CD4-positive, CD25-positive, alpha-beta regulatory T cell (primary cell): ENCODE measurements around the gene POLE. TPM values are rescaled to one million over a fixed set of nuclear protein-coding genes. Genes with fewer than 3 reads are reported as not detected.

Source experiments
- ATAC-seq, 2 donors: fragments of 150-1000 bp; cut with Tn5 transposase; one replicate each; pipeline ENCODE4 v1.10.0; 2021; ENCODE audit warnings: low read depth in 2 of 2, moderate number of reproducible peaks in 2 of 2, moderate library complexity in 1 of 2
- DNase-seq, 3 donors: peaks; one replicate each; pipeline versions ENCODE4 v3.0.0 to v3.0.0-alpha.2; 2012 to 2022; ENCODE audit warnings: mixed read lengths in 1 of 3
- H3K27ac ChIP-seq: one replicate; pipeline ENCODE4 v1.7.0; 2013; ENCODE audit warnings: mild to moderate bottlenecking, low read length; ENCODE audit not compliant: insufficient read depth, poor library complexity, severe bottlenecking
- H3K27me3 ChIP-seq: one replicate; pipeline ENCODE4 v1.7.0; 2013; ENCODE audit warnings: low read length; ENCODE audit not compliant: control insufficient read depth, insufficient read depth
- H3K36me3 ChIP-seq: one replicate; pipeline ENCODE4 v1.7.0; 2013; ENCODE audit warnings: mild to moderate bottlenecking, low read length, moderate library complexity; ENCODE audit not compliant: control insufficient read depth, insufficient read depth
- H3K4me1 ChIP-seq: 2 replicates; pipeline ENCODE4 v1.7.0; 2013; ENCODE audit warnings: mild to moderate bottlenecking, low read length; ENCODE audit not compliant: insufficient read depth, control insufficient read depth, poor library complexity, severe bottlenecking
- H3K4me3 ChIP-seq: one replicate; pipeline ENCODE4 v1.7.0; 2013; ENCODE audit warnings: low read depth, mild to moderate bottlenecking, low read length, moderate library complexity
- H3K9me3 ChIP-seq, 2 experiments: 1 replicate in 1 of 2; 2 replicates in 1 of 2; pipeline ENCODE4 v1.7.0; 2013; ENCODE audit warnings: low read length in 2 of 2, mild to moderate bottlenecking in 1 of 2, moderate library complexity in 1 of 2; ENCODE audit not compliant: control insufficient read depth in 2 of 2
- H3K27ac Mint-ChIP-seq, 3 donors: one replicate each; pipeline ENCODE4 v1.8.0; 2020 to 2022; ENCODE audit warnings: mild to moderate bottlenecking in 3 of 3, mixed read lengths in 3 of 3, moderate library complexity in 2 of 3
- H3K27me3 Mint-ChIP-seq: one replicate; pipeline ENCODE4 v1.8.0; 2022; ENCODE audit warnings: mild to moderate bottlenecking, mixed read lengths
- H3K36me3 Mint-ChIP-seq: one replicate; pipeline ENCODE4 v1.8.0; 2020; ENCODE audit warnings: mixed read lengths
- H3K4me1 Mint-ChIP-seq, 4 donors: one replicate each; pipeline ENCODE4 v1.8.0; 2020 to 2022; ENCODE audit warnings: mixed read lengths in 4 of 4, mild to moderate bottlenecking in 1 of 4
- H3K4me3 Mint-ChIP-seq, 4 donors: one replicate each; pipeline ENCODE4 v1.8.0; 2020 to 2022; ENCODE audit warnings: mild to moderate bottlenecking in 4 of 4, mixed read lengths in 4 of 4, moderate library complexity in 3 of 4
- H3K9me3 Mint-ChIP-seq, 7 donors: one replicate each; pipeline ENCODE4 v1.8.0; 2020 to 2022; ENCODE audit warnings: mixed read lengths in 7 of 7, mild to moderate bottlenecking in 3 of 7, moderate library complexity in 2 of 7
- polyA plus RNA-seq, 4 donors: library from polyadenylated mRNA; unstranded; fragments of 300-500 nt; fragmentation: Illumina TruSeq; gene quantifications; one replicate each; pipeline ENCODE4 v1.2.3, GENCODE V29; 2021
- total RNA-seq: library from RNA; stranded (reverse); gene quantifications from one replicate; pipeline ENCODE4 v1.2.3, GENCODE V29; 2022

POLE gene
- total and polyA plus RNA-seq, 5 donors from 2014 or later, result 2.4 to 51.1 (median 3.7) TPM

DNA sequence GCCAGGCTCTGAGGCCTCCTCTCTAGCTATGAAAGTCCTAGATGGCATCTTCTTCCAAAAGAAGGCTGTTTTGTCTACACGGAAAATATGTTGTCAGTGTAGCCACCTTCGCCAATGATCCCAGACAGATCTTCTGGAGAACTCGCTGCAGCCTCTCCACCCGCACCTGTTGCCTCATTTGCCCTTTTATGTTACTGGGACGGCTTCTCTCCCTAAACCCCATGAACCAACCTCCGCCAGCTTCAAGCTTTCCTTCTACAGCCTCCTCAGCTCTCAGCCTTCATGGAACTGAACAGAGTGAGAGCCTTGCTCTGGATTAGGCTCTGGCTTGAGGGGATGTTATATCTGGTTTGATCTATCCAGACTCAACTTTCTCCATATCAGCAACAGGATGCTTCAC lies 57.8 kb downstream of the POLE start:
- H3K36me3 Mint-ChIP-seq, result peaks cover 34% of the 10 kb centered on the region

DNA sequence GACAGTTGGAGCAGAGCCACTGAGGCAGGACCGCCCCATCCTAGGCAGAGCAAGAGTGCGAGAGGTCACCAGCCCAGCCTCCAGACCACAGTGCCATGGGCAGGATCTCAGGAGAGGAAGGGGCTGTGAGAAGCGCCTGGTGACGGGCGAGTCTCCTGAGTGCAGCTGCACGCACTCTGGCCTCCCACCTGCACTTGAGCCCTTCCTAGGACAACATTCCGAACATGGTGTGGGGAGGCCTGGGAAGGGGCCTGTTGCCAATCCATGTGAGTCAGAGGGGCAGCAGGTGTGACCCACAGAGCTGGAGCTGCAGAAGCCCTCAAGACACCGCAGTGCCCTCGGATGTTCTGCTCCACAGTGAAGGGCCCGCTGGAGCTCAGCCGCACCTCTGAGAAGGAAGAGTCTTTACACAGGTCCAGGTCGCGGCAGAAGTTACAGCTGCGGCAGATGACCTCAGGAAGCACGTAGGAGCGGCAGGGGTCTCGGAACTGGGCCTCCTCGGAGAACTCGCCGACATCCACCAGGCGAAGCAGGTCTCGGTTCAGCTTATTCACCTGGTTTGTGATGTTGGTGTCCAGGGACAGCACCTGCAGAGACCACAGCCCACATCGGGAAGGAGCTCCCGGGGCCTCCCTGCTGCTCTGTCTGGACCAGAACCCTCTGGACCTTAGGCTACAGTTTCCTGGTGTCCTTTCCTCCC lies 61.3 kb downstream of the POLE start:
- DNase-seq (no peak), ATAC-seq (no peak)
- no peaks in the 10 kb centered on the region for H3K9me3 ChIP-seq
- Mint-ChIP-seq H3K9me3 (peaks cover 0 to 2% (median 0%) of the 10 kb centered on the region in 7 donors), H3K4me3 (no peak overlapping the region), H3K27me3 (peaks cover 3% of the 10 kb centered on the region), H3K27ac (no peak overlapping the region), H3K4me1 (peaks cover 0 to 6% (median under 1%) of the 10 kb centered on the region in 4 donors), H3K36me3 (peaks cover 19% of the 10 kb centered on the region)
- H3K27ac ChIP-seq, result no peak overlapping the region
- H3K4me1 ChIP-seq, result no peaks in the 10 kb centered on the region
- no peaks in the 10 kb centered on the region for H3K27me3 ChIP-seq
- peaks cover 23% of the 10 kb centered on the region for H3K36me3 ChIP-seq
- H3K4me3 ChIP-seq, result no peak overlapping the region

More for the DNA sequence above, 57.8 kb downstream of the POLE start:
- no peaks in the 10 kb centered on the region for H3K4me1 ChIP-seq
- Mint-ChIP-seq H3K4me1 (peaks cover 0 to 3% (median under 1%) of the 10 kb centered on the region in 4 donors), H3K27ac (no peak overlapping the region), H3K4me3 (peak overlapping the region in 1 of 4 donors; percentile 47), H3K9me3 (no peaks in the 10 kb centered on the region), H3K27me3 (no peaks in the 10 kb centered on the region)
- H3K9me3 ChIP-seq, result no peaks in the 10 kb centered on the region
- peaks cover 39% of the 10 kb centered on the region for H3K36me3 ChIP-seq
- H3K4me3 ChIP-seq, result no peak overlapping the region
- ATAC-seq, result no peak
- no peaks in the 10 kb centered on the region for H3K27me3 ChIP-seq
- no peak for DNase-seq
- no peak overlapping the region for H3K27ac ChIP-seq

- H3K36me3 Mint-ChIP-seq, result peaks cover 13% of the 10 kb centered on the region
- DNase-seq, result no peak
- no peak for ATAC-seq
- H3K9me3 ChIP-seq, result no peaks in the 10 kb centered on the region
- H3K27me3 Mint-ChIP-seq, result peaks cover 4% of the 10 kb centered on the region
- H3K4me3 ChIP-seq, result no peak overlapping the region
- H3K9me3 Mint-ChIP-seq, result peaks cover 0 to 2% (median 0%) of the 10 kb centered on the region in 7 donors
- no peak overlapping the region for H3K4me3 Mint-ChIP-seq
- peaks cover 17% of the 10 kb centered on the region for H3K36me3 ChIP-seq
- H3K4me1 ChIP-seq, result no peaks in the 10 kb centered on the region
- no peak overlapping the region for H3K27ac Mint-ChIP-seq
- H3K4me1 Mint-ChIP-seq, result peaks cover 0 to 6% (median under 1%) of the 10 kb centered on the region in 4 donors
- no peaks in the 10 kb centered on the region for H3K27me3 ChIP-seq
- H3K27ac ChIP-seq, result no peak overlapping the region
Observed at GRCh38 chr12:132624910-132625630, 62.1 kb downstream of the POLE start.

GRCh38 chr12:132624186-132624855 lies 62.8 kb downstream of the POLE start:
- H3K4me1 Mint-ChIP-seq, result peaks cover 0 to 6% (median under 1%) of the 10 kb centered on the region in 4 donors
- H3K36me3 Mint-ChIP-seq, result peaks cover 7% of the 10 kb centered on the region
- Histone ChIP-seq H3K36me3 (peaks cover 9% of the 10 kb centered on the region), H3K4me3 (no peak overlapping the region), H3K9me3 (no peaks in the 10 kb centered on the region), H3K4me1 (no peaks in the 10 kb centered on the region), H3K27me3 (no peaks in the 10 kb centered on the region), H3K27ac (no peak overlapping the region)
- no peak overlapping the region for H3K4me3 Mint-ChIP-seq
- no peak overlapping the region for H3K27ac Mint-ChIP-seq
- peaks cover 4% of the 10 kb centered on the region for H3K27me3 Mint-ChIP-seq
- peaks cover 0 to 2% (median 0%) of the 10 kb centered on the region in 7 donors for H3K9me3 Mint-ChIP-seq
- ATAC-seq (no peak), DNase-seq (no peak)

- H3K4me3 ChIP-seq, result no peak overlapping the region
- peak overlapping the region in 1 of 3 donors; percentile 32 for H3K27ac Mint-ChIP-seq
- H3K27ac ChIP-seq, result no peak overlapping the region
Observed at GRCh38 chr12:132623072-132623869, 63.9 kb downstream of the POLE start.

DNA sequence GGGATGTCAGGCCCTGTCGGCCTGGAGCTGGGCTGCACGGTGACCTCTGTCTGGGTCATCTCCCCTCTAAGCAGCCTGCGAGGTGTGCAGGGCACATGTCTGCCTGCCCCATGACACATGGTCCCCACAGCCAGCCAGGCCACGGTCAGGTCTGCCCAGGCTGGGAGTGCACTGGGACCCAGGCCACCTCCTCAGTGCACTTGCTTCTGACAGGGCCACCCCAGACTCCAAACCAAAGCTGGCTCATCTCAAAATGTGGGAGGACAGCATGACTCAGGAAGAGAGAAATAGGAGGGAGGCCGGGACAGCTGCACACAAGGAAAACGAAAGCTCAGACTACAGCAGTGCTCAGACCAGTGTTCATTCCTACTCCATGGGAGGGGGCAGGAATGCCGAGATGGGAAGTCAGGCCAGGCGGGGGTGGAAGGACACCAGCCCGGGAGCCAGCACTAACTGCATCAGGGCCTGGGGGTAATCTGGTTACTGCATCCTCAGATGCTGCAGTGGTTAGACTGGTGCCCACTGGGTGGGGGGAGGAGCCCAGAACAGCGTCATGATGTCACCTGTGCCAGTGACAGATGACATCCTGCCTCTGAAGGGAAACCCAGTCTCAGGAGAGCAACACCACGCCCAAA lies 64.6 kb downstream of the POLE start:
- H3K27ac Mint-ChIP-seq, result peak overlapping the region in 1 of 3 donors; percentile 32

More at GRCh38 chr12:132623072-132623869, 63.9 kb downstream of the POLE start:
- Histone ChIP-seq H3K9me3 (no peaks in the 10 kb centered on the region), H3K27me3 (no peaks in the 10 kb centered on the region), H3K36me3 (peaks cover 5% of the 10 kb centered on the region), H3K4me1 (no peaks in the 10 kb centered on the region)
- H3K4me1 Mint-ChIP-seq, result peaks cover 0 to 6% (median 0%) of the 10 kb centered on the region in 4 donors
- ATAC-seq (no peak), DNase-seq (no peak)
- peaks cover 7% of the 10 kb centered on the region for H3K36me3 Mint-ChIP-seq
- peaks cover 0 to 2% (median 0%) of the 10 kb centered on the region in 7 donors for H3K9me3 Mint-ChIP-seq
- H3K4me3 Mint-ChIP-seq, result no peak overlapping the region
- peaks cover 5% of the 10 kb centered on the region for H3K27me3 Mint-ChIP-seq

More for the DNA sequence above, 64.6 kb downstream of the POLE start:
- peaks cover 10% of the 10 kb centered on the region for H3K36me3 Mint-ChIP-seq
- DNase-seq, result peak in 1 of 3 donors; percentile 33
- peaks cover 5% of the 10 kb centered on the region for H3K36me3 ChIP-seq
- H3K4me3 ChIP-seq, result no peak overlapping the region
- ATAC-seq, result peak in 1 of 2 donors; percentile 47
- H3K4me3 Mint-ChIP-seq, result no peak overlapping the region
- no peaks in the 10 kb centered on the region for H3K4me1 ChIP-seq
- H3K9me3 ChIP-seq, result peaks cover 3 to 4% of the 10 kb centered on the region in 2 experiments
- H3K27me3 ChIP-seq, result peaks cover 4% of the 10 kb centered on the region
- H3K27me3 Mint-ChIP-seq, result peaks cover 12% of the 10 kb centered on the region
- no peak overlapping the region for H3K27ac ChIP-seq
- peaks cover 0 to 12% (median 3%) of the 10 kb centered on the region in 4 donors for H3K4me1 Mint-ChIP-seq
- H3K9me3 Mint-ChIP-seq, result peaks cover 0 to 6% (median 0%) of the 10 kb centered on the region in 7 donors
